Measurements from ENCODE around the gene CXADR.

DNA sequence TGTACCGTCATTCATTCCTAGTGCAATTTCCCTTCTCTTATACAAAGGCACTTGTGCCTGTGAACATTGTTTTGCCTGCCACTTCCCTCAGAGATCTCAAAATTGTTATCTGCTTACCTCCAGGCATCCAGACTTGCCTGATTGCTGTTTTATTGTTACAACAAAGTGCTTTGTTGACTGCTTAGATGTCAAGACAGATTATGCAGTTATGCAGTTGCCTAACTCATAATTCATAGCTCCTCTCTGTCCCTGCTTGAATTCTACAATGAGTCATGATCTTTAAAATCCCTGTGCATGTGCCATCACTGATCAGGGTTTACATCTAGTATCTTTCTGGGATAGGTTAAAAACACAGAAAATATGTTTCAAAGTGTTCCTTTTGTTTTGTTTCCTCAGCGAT is 24.5 kb downstream of the CXADR start:
- TF ChIP-seq, protein P1, sequence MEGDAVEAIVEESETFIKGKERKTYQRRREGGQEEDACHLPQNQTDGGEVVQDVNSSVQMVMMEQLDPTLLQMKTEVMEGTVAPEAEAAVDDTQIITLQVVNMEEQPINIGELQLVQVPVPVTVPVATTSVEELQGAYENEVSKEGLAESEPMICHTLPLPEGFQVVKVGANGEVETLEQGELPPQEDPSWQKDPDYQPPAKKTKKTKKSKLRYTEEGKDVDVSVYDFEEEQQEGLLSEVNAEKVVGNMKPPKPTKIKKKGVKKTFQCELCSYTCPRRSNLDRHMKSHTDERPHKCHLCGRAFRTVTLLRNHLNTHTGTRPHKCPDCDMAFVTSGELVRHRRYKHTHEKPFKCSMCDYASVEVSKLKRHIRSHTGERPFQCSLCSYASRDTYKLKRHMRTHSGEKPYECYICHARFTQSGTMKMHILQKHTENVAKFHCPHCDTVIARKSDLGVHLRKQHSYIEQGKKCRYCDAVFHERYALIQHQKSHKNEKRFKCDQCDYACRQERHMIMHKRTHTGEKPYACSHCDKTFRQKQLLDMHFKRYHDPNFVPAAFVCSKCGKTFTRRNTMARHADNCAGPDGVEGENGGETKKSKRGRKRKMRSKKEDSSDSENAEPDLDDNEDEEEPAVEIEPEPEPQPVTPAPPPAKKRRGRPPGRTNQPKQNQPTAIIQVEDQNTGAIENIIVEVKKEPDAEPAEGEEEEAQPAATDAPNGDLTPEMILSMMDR (IDR thresholded peaks at IDR 0.05): no peak
- no peak for TF ChIP-seq POLR2A (IDR thresholded peaks at IDR 0.05)
